B cell (primary cell): Measurements from ENCODE around the gene TMEM14A. TPM values are rescaled to one million over a fixed set of nuclear protein-coding genes. Genes with fewer than 3 reads are reported as not detected.

Source experiments
- ATAC-seq: fragments of 200-7000 bp; cut with Tn5 transposase; one replicate; pipeline ENCODE4 v1.10.0; 2021; ENCODE audit warnings: low read depth, mild to moderate bottlenecking, moderate number of reproducible peaks, moderate library complexity
- CTCF ChIA-PET: fragments of 350-600 bp; sonication (Branson Sonifier 250); formaldehyde crosslinking; loops from one replicate; lab custom pipeline; 2021; ENCODE audit warnings: antibody characterized with exemption, inconsistent platforms; lab: Charles Lee
- POLR2A ChIA-PET: fragments of 350-600 bp; sonication (Branson Sonifier 250); formaldehyde crosslinking; loops from one replicate; lab custom pipeline; 2021; ENCODE audit warnings: antibody characterized with exemption; lab: Charles Lee
- DNase-seq: peaks from one replicate; pipeline ENCODE4 v3.0.0; 2013
- H2AFZ ChIP-seq: 2 replicates; pipeline ENCODE4 v1.6.1; 2012; ENCODE audit warnings: mild to moderate bottlenecking, low read depth, low read length; ENCODE audit not compliant: insufficient read depth, poor library complexity, severe bottlenecking
- H3K27ac ChIP-seq, 2 donors: 1 replicate in 1 of 2; 2 replicates in 1 of 2; pipeline ENCODE4 v1.5.1; 2012 to 2013; ENCODE audit warnings: low read length in 2 of 2, mild to moderate bottlenecking in 2 of 2, moderate library complexity in 1 of 2
- H3K27me3 ChIP-seq, 4 experiments: fragments of 200-600 bp in 1 of 4; sonication (generic) in 1 of 4; replicated peaks in 1 of 4; 1 replicate in 2 of 4; 2 replicates in 2 of 4; pipeline versions ENCODE4 v1.6.1 to v1.7.0; 2013 to 2016; ENCODE audit warnings: low read length in 3 of 4, mild to moderate bottlenecking in 2 of 4, mixed read lengths in 1 of 4, moderate library complexity in 1 of 4; ENCODE audit not compliant: insufficient read depth in 4 of 4, control insufficient read depth in 3 of 4; ENCODE audit errors: control extremely low read depth in 1 of 4
- H3K36me3 ChIP-seq, 2 experiments: replicated peaks in 1 of 2; 1 replicate in 1 of 2; 2 replicates in 1 of 2; pipeline versions ENCODE4 v1.6.1 to v1.7.1; 2013; ENCODE audit warnings: low read length in 1 of 2; ENCODE audit not compliant: insufficient read depth in 2 of 2, control insufficient read depth in 1 of 2; ENCODE audit errors: control extremely low read depth in 1 of 2, extremely low read depth in 1 of 2
- H3K4me1 ChIP-seq, 2 donors: fragments of 200-600 bp in 1 of 2; sonication (generic) in 1 of 2; 1 replicate in 1 of 2; 2 replicates in 1 of 2; pipeline versions ENCODE4 v1.5.1 to v1.6.1; 2013 to 2017; ENCODE audit warnings: low read length in 2 of 2; ENCODE audit not compliant: control insufficient read depth in 2 of 2, insufficient read depth in 2 of 2
- H3K4me2 ChIP-seq: replicated peaks from 2 replicates; pipeline ENCODE3; 2012; ENCODE audit warnings: mild to moderate bottlenecking, low read depth, low read length; ENCODE audit not compliant: poor library complexity, severe bottlenecking
- H3K4me3 ChIP-seq, 5 experiments: fragments of 200-600 bp in 1 of 5; sonication (generic) in 1 of 5; 1 replicate in 3 of 5; 2 replicates in 2 of 5; pipeline versions ENCODE4 v1.5.1 to v1.7.0; 2011 to 2016; ENCODE audit warnings: low read length in 4 of 5, mild to moderate bottlenecking in 4 of 5, low read depth in 2 of 5, control low read depth in 1 of 5, moderate library complexity in 1 of 5; ENCODE audit not compliant: insufficient read depth in 1 of 5; ENCODE audit errors: control extremely low read depth in 1 of 5, extremely low read depth in 1 of 5
- H3K79me2 ChIP-seq: fragments of 200-600 bp; sonication (generic); one replicate; pipeline ENCODE4 v1.6.0; 2016; ENCODE audit warnings: low read length; ENCODE audit not compliant: control insufficient read depth, insufficient read depth
- H3K9ac ChIP-seq: fragments of 200-600 bp; sonication (generic); 2 replicates; pipeline ENCODE4 v1.6.1; 2017; ENCODE audit warnings: mild to moderate bottlenecking, low read length, moderate library complexity
- H3K9me3 ChIP-seq, 3 donors: one replicate each; pipeline versions ENCODE4 v1.6.1 to v1.7.1; 2013; ENCODE audit warnings: low read length in 2 of 3; ENCODE audit not compliant: control insufficient read depth in 2 of 3, insufficient read depth in 1 of 3; ENCODE audit errors: control extremely low read depth in 1 of 3
- H4K20me1 ChIP-seq: 2 replicates; pipeline ENCODE4 v1.6.0; 2012; ENCODE audit warnings: mild to moderate bottlenecking, low read length; ENCODE audit not compliant: insufficient read depth, control insufficient read depth, poor library complexity, severe bottlenecking
- H3K27ac Mint-ChIP-seq: one replicate; pipeline ENCODE4 v1.8.0; 2021; ENCODE audit warnings: mixed read lengths
- H3K27me3 Mint-ChIP-seq: one replicate; pipeline ENCODE4 v1.8.0; 2021; ENCODE audit warnings: mixed read lengths
- H3K4me1 Mint-ChIP-seq: one replicate; pipeline ENCODE4 v1.8.0; 2021; ENCODE audit warnings: mixed read lengths
- H3K4me3 Mint-ChIP-seq: one replicate; pipeline ENCODE4 v1.8.0; 2021; ENCODE audit warnings: mixed read lengths
- H3K9me3 Mint-ChIP-seq: one replicate; pipeline ENCODE4 v1.8.0; 2022; ENCODE audit warnings: mixed read lengths; ENCODE audit not compliant: insufficient read depth
- CTCF ChIP-seq: fragments of 200-600 bp; IDR thresholded peaks from one replicate; pipeline ENCODE4 v1.8.0; 2022; ENCODE audit warnings: antibody characterized with exemption, mild to moderate bottlenecking
- EZH2 ChIP-seq: IDR thresholded peaks from 2 replicates; pipeline ENCODE4 v1.6.1; 2012; ENCODE audit warnings: borderline replicate concordance, low read depth, mild to moderate bottlenecking, moderate library complexity, low read length; ENCODE audit not compliant: insufficient read depth, poor library complexity, severe bottlenecking
- WGBS: methylation state at CpG from one replicate; pipeline ENCODE4 v1.1.5; 2013; ENCODE audit warnings: missing lambda C conversion rate; ENCODE audit not compliant: insufficient coverage; 5-methylcytosine and 5-hydroxymethylcytosine counted together
- intact Hi-C: fragments of 100-400 bp; cut with micrococcal nuclease; formaldehyde crosslinking; loops from one replicate; pipeline ENCODE4 v1.10.0; 2022
- polyA plus RNA-seq: library from polyadenylated mRNA; depleted of rRNA; stranded (reverse); fragments of >200 nt; gene quantifications from 2 replicates; pipeline ENCODE4 v1.2.3, GENCODE V29; 2012
- total RNA-seq, 2 donors: library from RNA; stranded (reverse); fragments of 120-200 nt in 1 of 2; gene quantifications; 1 replicate in 1 of 2; 2 replicates in 1 of 2; pipeline versions ENCODE4 v1.2.3 to v1.2.4, GENCODE V29; 2013 to 2022

TMEM14A gene
- total and polyA plus RNA-seq, 2 donors (not counting 1 experiment from before 2014, with no cell fraction given), result 5.2 to 9.5 TPM

DNA sequence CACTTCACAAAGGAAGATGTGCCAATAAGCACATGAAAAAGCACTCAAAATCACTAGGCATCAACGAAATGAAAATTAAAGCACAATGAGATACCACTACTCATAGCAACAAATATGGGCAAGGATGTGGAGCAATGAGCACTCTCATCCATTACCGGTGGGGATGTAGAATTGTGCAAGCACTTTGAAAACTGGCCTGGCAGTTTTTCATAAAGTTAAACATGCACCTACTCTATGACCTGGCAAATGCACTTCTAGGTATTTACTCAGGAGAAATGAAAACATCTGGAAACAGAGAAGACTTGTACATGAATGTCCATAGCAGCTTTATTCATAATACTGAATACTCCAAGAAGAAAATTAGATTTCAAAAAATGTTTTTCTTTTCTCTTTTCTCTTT is 34.1 kb upstream of the TMEM14A start:
- Mint-ChIP-seq H3K27me3 (peaks cover 37% of the 10 kb centered on the region), H3K9me3 (no peaks in the 10 kb centered on the region), H3K27ac (no peak overlapping the region), H3K4me3 (no peak overlapping the region), H3K4me1 (no peaks in the 10 kb centered on the region)
- Histone ChIP-seq H3K9ac (no peak overlapping the region), H4K20me1 (no peaks in the 10 kb centered on the region), H3K9me3 (no peaks in the 10 kb centered on the region), H3K36me3 (no peaks in the 10 kb centered on the region), H3K4me2 (no peak overlapping the region), H3K4me3 (no peak overlapping the region), H3K27ac (no peak overlapping the region), H3K27me3 (peaks cover 0 to 9% (median 4%) of the 10 kb centered on the region in 4 experiments), H3K4me1 (no peaks in the 10 kb centered on the region), H2AFZ (no peak overlapping the region), H3K79me2 (no peaks in the 10 kb centered on the region)
- ChIA-PET CTCF (no interaction called here), POLR2A (no interaction called here)
- intact Hi-C loops, result no loop called here
- no peak for DNase-seq
- ATAC-seq, result no peak
- 86% methylated on average over 1 of the region's 2 CpGs for WGBS
- TF ChIP-seq CTCF (no peak), EZH2 (no peak)

- no peaks in the 10 kb centered on the region for H3K9me3 Mint-ChIP-seq
- Histone ChIP-seq H3K36me3 (no peaks in the 10 kb centered on the region), H2AFZ (no peak overlapping the region), H3K4me3 (no peak overlapping the region), H3K9me3 (no peaks in the 10 kb centered on the region), H3K4me2 (no peak overlapping the region), H4K20me1 (no peaks in the 10 kb centered on the region), H3K79me2 (no peaks in the 10 kb centered on the region), H3K27me3 (peaks cover 0 to 9% (median 4%) of the 10 kb centered on the region in 4 experiments), H3K9ac (no peak overlapping the region), H3K27ac (no peak overlapping the region), H3K4me1 (no peaks in the 10 kb centered on the region)
- H3K27ac Mint-ChIP-seq, result no peak overlapping the region
- peaks cover 41% of the 10 kb centered on the region for H3K27me3 Mint-ChIP-seq
- CTCF ChIA-PET, result interaction anchor here (1.0 to 1.5 kb wide), 2 partner anchors 13 to 45 kb away, joined by 3 to 4 read pairs; no protein-coding TSS in a partner anchor
- no peaks in the 10 kb centered on the region for H3K4me1 Mint-ChIP-seq
- no peak overlapping the region for H3K4me3 Mint-ChIP-seq
- intact Hi-C loops, result no loop called here
- 100% methylated on average over 1 of the region's 2 CpGs for WGBS
- POLR2A ChIA-PET, result no interaction called here
- no peak for TF ChIP-seq CTCF
- no peak for TF ChIP-seq EZH2
- DNase-seq (no peak), ATAC-seq (no peak)
Measured at GRCh38 chr6:52639493-52639892, 31.4 kb upstream of the TMEM14A start.
